ENCODE data around the gene TNFRSF19. TPM values are rescaled to one million over a fixed set of nuclear protein-coding genes. Genes with fewer than 3 reads are reported as not detected.

TNFRSF19 gene
- total and polyA plus RNA-seq, 2 of the 13 experiments (the other 11 are each of a cell fraction or from before 2014, with no cell fraction given) = 75.3 to 77.7 TPM

GRCh38 chr13:23567906-23568460 is 2.2 kb upstream of the TNFRSF19 start (continued):
- TF ChIP-seq ATF2 (CRISPR knock-in tag; IDR thresholded peaks at IDR 0.05) (no peak; the same call in 1 of the 2 replicates), ZBTB21 (CRISPR knock-in tag; IDR thresholded peaks at IDR 0.05) (no peak), MXD1 (CRISPR knock-in tag; IDR thresholded peaks at IDR 0.05) (no peak), ZNF512 (CRISPR knock-in tag; IDR thresholded peaks at IDR 0.05) (no peak), GZF1 (CRISPR knock-in tag; IDR thresholded peaks at IDR 0.05) (no peak), ZNF713 (CRISPR knock-in tag; IDR thresholded peaks at IDR 0.05) (no peak), ZNF407 (CRISPR knock-in tag; IDR thresholded peaks at IDR 0.05; ENCODE audit: not compliant biosample characterization) (no peak), REL (CRISPR knock-in tag; conservative IDR thresholded peaks at IDR 0.05) (no peak), SNAPC2 (CRISPR knock-in tag; IDR thresholded peaks at IDR 0.05) (no peak), ZNF580 (CRISPR knock-in tag; IDR thresholded peaks at IDR 0.05; ENCODE audit: borderline replicate concordance, low read depth) (no peak), HMGA1 (CRISPR knock-in tag; conservative IDR thresholded peaks at IDR 0.05) (no peak), PRDM4 (CRISPR knock-in tag; IDR thresholded peaks at IDR 0.05; ENCODE audit: borderline replicate concordance) (no peak), ZNF652 (CRISPR knock-in tag; IDR thresholded peaks at IDR 0.05; ENCODE audit: borderline replicate concordance, low read depth) (no peak), GABPB1 (CRISPR knock-in tag; IDR thresholded peaks at IDR 0.05) (no peak)
